GM21786 (cell line): Measurements from ENCODE around the gene SEPTIN5.

ENCODE experiments used
- ATAC-seq: cut with Tn5 transposase; IDR thresholded peaks from one replicate; pipeline ENCODE4 v1.9.1; 2021; ENCODE audit not compliant: unreplicated experiment

Gene SEPTIN5

DNA sequence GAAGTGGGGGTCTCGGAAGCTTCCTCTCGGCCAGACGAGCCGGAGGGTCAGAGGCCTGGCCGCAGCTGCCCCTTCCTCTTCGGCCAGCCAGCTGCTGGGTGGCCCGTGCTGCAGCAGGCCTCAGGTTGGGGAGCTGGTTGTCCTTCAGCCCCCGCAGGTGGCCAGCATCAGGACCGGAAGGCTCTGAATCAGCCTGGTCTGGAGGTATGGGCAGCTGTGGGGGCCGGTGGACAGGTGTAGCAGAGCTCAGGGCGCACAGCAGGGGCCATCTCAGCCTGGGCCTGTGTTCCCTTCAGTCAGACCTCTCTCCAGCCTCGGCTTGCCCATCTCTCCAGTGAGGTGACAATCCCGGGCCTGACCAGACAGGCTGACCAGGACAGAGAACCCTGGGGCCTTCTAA, 32.4 kb downstream of the SEPTIN5 start:
- ATAC-seq: no peak

DNA sequence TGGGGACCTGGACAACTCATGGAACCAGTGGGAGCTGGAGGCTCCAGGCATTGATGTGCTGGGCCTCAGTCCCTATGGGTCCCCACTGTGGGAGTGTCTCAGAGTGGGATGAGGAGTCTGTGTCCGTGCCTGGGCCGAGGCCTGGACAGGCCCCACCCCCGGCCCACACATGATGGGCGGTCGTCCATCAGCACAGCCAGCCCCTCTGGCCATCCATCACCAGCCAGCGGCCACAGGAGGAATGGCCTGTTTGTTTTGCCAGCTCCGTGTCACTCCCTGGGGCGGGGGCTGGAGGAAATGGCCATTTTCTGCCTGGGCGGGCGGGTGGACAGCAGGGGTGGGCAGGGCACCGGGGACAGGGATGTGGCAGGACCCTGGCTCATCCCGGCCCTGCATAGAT, 33.2 kb downstream of the SEPTIN5 start:
- no peak for ATAC-seq

- no peak for ATAC-seq
Measured at GRCh38 chr22:19748139-19748538, 33.8 kb downstream of the SEPTIN5 start.

- ATAC-seq: no peak
Measured at GRCh38 chr22:19748991-19749664, 34.8 kb downstream of the SEPTIN5 start.

GRCh38 chr22:19749876-19750275, 35.6 kb downstream of the SEPTIN5 start:
- no peak for ATAC-seq

DNA sequence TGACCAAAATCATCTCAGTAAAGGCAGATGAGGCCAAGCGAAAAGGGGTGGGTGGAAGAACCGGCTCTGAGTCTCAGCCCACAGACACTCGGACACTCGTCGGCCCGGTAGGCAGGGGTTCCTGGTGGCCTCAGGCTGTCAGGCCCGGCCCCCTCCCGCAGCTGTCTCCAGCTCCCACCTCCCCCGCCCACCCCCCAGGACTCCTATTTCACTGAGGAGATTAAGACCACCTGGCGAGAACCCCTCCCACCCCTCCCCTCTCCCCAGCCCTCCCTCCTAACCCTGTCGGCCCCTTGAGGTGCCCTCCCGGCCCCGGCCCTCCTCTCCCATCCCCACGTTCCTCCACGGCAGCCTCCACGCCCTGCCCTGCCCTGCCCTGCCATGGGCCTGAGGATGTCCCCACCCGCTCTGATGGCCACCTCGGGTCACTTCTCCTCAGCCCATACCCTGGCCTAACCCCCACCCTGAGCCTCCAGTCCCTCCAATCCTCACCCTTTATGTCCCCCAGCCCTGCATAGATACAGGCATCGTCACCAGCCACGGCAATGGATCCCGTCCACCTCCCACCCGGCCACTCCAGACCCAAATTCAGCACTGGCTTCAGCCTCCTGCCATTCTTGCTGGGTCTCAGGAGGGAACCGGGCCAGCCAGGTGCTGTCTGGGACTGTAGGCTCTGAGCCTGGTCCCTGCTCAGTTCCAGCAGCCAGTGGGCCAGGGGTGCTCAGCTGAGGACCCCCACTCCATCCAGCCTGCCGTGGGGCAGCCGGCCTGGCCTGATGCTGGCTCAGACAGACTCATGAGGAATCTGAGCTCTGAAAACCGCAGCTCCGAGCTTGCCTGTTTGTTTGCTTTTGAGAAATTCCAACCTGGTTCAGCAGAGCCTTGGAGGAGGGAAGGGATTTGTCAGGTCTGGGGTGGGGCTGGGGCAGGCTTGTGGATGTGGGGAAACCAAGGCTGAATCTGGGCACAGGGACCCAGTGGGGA, 36.5 kb downstream of the SEPTIN5 start:
- no peak for ATAC-seq

GRCh38 chr22:19751497-19752245, 37.4 kb downstream of the SEPTIN5 start:
- no peak for ATAC-seq

- no peak for ATAC-seq
Measured at GRCh38 chr22:19753090-19753842, 39.0 kb downstream of the SEPTIN5 start.

DNA sequence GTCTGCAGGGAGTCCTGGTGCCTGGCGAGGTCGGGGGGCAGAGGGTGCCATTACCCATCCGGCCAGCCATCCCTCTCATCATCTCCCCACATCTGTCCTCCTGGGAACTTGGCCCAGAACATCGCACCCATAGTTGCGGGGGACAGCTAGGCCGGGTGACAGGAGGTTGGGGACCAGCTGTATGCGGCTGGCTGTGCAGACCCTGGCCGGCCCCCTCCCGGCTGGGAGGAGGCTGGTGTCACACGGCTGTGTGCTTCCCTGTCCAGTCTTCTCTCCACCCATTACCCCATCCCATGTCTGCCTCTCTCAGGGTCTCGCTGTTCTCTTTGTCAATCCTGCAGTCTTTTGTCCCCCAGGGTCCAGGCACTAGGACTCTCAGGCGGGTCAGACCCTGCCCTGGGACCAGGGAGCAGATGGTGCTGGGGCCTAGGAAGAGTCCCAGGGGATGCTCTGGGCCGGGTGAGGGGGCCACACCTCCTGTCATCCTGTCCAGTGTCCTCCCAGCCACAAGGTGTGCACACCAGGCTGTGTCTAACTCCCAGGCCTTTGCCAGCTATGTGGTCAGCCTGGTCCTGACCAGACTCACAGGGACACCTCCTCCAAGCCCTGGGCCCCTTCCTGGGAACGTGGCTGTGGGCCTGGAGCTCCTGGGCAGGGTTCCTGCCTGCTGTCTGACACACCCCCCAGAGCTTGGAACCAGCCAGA, 39.8 kb downstream of the SEPTIN5 start:
- no peak for ATAC-seq

DNA sequence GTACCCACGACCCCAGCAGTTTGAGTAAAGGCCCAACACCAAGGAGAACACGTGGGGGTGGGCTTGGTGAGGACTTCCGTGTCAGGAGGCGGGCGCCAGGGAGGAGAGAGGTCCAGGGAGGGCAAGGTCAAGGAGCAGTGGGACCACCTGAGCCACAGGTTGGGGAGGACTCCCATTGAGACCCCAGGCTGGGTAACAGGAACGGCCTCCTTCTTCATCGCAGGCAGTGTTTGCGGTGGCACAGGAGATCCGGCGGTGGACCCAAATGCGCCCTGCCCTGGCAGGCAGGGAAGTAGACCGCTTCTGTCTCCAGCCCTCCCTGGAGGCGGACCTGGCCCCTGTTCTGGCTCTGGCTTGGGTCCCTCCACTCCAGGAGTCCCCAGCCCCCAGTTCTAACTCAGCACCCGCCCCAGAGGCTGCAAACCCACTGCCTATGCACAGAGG, 40.4 kb downstream of the SEPTIN5 start:
- ATAC-seq: no peak

GRCh38 chr22:19755145-19755710, 40.9 kb downstream of the SEPTIN5 start:
- ATAC-seq: no peak

DNA sequence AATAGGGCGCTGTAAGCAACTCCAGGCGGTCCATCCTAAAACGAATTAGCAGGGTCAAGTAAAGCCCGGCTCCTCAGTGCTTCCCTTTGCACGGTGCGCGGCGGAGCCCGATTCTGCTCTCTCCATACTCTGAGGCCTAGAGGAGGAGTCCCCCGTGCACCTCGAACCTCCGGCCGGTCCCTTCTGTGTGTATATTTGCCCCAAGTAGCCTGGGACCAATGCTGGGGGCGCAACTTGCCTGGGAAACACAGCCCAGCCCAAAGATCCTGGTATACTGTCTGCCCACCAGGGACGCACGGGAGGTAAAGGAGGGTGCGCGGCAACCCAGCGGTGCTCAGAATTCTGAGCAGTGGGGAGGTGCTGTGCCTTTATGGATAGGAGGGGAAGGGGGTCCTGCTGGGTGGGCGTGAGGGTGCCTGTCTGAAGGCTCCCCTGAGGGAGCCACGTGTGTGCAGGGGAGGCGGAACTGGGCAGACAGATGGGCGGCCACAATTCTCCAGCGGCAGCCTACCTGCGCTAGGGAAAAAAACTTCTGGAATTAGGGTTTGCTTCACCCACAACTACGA, 41.5 kb downstream of the SEPTIN5 start:
- ATAC-seq: no peak

- no peak for ATAC-seq
Measured at GRCh38 chr22:19756288-19757128, 42.2 kb downstream of the SEPTIN5 start.

GRCh38 chr22:19757140-19757984, 43.1 kb downstream of the SEPTIN5 start:
- no peak for ATAC-seq

- no peak for ATAC-seq
Measured at GRCh38 chr22:19757985-19758895, 43.9 kb downstream of the SEPTIN5 start.

- no peak for ATAC-seq
Measured at GRCh38 chr22:19758896-19759426, 44.7 kb downstream of the SEPTIN5 start.
